AG10803 (cell line): ENCODE data around the gene RNF144B.
"Not testable (repeated sequence)": the region's sequence is repeated elsewhere in the genome, so short reads cannot be mapped to it uniquely, and the experiment has no call there.

Source experiments
- DNase-seq: peaks from one replicate; pipeline ENCODE4 v3.0.0; 2010; ENCODE audit warnings: low read depth
- H3K4me3 ChIP-seq: 2 replicates; pipeline ENCODE4 v1.5.1; 2011; ENCODE audit warnings: mild to moderate bottlenecking, low read length, control low read depth
- CTCF ChIP-seq: conservative IDR thresholded peaks from 2 replicates; pipeline ENCODE4 v1.5.1; 2011; ENCODE audit warnings: mild to moderate bottlenecking, low read length, control low read depth, inconsistent platforms

Gene RNF144B

DNA sequence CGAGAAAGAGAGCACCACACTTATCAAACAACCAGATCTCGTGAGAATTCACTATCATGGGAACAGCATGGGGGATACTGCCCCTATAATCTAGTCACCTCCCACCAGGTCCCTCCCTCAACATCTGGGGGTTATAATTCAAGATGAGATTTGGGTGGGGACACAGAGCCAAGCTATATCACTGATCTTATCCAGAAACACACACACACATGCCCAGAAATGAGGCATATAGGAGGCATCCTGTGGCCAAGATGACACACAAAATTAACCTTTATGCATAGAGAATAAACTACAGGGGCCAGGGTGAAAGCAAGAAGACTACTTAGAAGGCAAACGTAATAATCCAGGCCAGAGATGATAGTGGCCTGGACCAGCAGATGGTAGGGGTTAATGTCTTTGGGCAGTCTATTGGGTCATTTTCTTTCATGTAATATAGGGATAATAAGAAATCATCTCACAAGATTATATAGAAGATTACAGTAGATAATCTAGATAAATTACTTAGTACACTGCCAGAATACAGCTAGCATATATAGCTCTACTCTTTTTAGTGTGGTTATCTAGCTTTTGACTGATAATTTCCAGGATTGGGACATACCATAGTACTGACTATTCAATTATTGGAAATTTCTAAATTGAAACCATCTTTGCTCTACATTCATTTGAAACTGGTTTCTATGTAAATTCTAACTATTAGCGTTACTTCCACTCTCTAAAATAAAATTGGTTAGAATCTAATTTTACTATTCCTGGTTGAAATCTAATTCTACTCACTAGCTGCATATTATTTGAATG is 20.0 kb downstream of the RNF144B start:
- DNase-seq: no peak
- no peak overlapping the region for H3K4me3 ChIP-seq
- no peak for TF ChIP-seq CTCF

DNA sequence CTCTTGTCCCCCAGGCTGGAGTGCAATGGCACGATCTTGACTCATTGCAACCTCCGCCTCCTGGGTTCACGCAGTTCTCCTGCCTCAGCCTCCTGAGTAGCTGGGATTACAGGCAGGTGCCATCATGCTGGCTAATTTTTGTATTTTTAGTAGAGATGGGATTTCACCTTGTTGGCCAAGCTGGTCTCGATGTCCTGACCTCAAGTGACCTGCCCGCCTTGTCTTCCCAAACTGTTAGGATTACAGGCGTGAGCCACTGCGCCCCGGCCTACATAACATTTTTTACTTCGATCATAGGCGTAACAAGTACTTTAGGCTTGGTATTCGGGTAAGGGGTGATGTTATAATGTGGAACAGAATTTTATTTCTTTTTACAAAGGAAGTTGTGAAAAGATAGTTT is 22.5 kb downstream of the RNF144B start:
- not testable (repeated sequence) for DNase-seq, H3K4me3 ChIP-seq

DNA sequence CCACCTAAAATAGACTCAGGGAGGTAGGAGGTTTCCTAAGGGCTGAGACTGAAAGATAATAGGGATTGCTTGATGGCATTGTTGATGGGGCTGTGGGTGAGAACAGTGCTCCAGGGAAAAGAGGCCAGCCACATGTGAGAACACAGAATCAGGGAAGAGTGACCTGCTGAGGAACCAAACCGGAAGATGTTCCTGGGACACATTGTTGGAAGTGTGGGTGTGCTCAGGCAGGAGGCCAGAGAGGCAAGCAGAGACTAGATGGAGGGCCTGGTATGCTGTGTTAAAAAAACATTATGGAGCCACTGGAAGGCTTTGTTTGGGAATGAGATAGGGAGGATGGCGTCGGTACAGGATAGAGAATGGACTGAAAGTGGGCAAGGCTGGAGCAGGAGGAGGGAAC is 23.3 kb downstream of the RNF144B start:
- TF ChIP-seq CTCF: no peak
- no peak for DNase-seq
- no peak overlapping the region for H3K4me3 ChIP-seq

DNA sequence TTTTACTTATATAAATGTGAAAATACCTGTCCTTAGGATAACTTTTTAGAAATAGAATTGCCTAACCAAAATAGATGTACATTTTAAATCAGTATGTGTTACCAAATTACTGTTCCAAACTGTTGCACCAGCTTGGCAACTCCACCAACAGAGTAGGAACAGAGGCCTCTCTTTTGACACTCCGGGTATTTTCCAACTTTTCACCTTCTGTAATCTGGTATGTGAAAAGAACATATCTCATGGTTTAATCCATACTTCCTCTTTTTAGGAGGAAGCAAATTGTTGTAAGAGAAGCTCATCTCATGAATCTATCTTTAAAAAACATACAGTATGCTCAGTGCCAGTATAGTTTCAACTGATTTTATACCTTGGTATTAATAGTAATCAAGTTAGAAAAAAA is 24.9 kb downstream of the RNF144B start:
- DNase-seq: no peak
- no peak overlapping the region for H3K4me3 ChIP-seq

GRCh38 chr6:18412644-18413043 is 25.5 kb downstream of the RNF144B start:
- peak; percentile 53 for DNase-seq
- no peak overlapping the region for H3K4me3 ChIP-seq
- TF ChIP-seq CTCF: no peak

More for the DNA sequence above, 24.9 kb downstream of the RNF144B start:
- TF ChIP-seq CTCF: no peak

GRCh38 chr6:18413381-18413780 is 26.2 kb downstream of the RNF144B start:
- H3K4me3 ChIP-seq: no peak overlapping the region
- no peak for DNase-seq
- TF ChIP-seq CTCF: no peak

DNA sequence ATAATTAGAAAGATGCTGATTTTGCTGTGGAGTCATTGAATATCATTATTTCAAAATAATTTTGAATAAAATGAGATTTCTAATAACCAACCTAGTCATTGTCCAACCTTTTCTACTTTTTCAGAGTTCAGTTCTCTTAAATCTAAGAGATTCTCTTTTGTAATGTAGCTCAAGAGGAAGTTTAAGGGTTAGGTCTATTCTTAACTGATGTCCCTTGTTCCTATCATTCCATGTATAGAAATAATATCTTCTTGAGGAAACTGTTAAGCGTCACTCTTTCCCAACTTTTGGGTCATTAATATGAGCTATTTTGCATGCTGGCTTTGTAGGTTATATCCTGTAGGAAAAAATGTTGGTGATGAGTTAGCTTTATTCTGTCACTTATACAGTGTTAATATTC is 27.0 kb downstream of the RNF144B start:
- TF ChIP-seq CTCF: no peak
- no peak for DNase-seq

DNA sequence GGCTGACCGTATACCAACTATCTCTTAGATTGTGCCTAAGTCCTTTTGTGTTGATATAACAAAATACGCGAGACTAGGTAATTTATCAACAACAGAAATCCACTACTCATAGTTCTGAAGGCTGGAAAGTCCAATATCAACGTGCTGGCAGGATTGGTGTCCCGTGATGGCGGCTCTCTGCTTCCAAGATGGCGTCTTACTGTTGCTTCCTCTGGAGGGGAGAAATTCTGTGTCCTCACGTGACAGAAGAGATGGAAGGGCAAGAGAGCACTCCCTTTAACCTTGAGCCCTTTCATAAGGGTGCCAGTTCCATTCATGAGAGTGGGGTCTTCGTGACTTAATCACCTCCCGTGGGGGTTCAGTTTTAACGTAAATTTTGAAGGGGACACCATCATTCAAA is 28.1 kb downstream of the RNF144B start:
- no peak for DNase-seq
- no peak for TF ChIP-seq CTCF
- H3K4me3 ChIP-seq: no peak overlapping the region

More for the DNA sequence above, 27.0 kb downstream of the RNF144B start:
- H3K4me3 ChIP-seq: no peak overlapping the region
